ENCODE measurements around the gene ERMAP.
A peak's percentile ranks its signal among the peaks of the same experiment; 100 is the strongest.
"Not testable (repeated sequence)": the region's sequence is repeated elsewhere in the genome, so short reads cannot be mapped to it uniquely, and the experiment has no call there.

The ERMAP gene

DNA sequence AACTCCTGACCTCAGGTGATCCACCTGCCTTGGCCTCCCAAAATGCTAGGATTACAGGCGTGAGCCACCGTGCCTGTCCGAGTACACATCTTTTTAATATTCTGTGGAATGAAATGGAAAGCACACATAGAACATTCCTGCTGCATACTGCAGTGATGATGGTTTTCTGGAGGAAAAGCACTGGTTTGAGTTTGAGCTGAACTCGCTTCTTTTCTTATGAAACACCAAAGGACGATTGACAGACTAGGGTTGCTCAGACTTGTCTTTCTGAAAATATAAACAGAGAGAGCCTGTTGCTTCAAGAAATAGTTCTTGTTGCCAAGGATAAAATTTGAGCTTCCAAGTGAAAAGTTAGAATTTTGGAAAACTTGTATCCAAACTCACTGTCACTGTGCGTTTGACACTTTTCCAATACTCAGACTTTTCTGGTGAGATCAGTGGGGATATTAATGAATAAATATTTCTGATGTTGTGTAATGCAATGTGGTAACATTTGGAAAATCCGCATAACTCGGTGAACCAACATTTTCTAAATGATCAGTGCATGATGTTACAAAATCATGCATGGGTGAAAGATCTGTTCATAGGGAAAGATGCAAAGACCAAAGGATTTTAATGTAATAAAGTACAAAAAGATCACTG lies 15.0 kb upstream of the ERMAP start:
- DNase-seq (ENCODE audit: insufficient read length, low spot score) (no peak), FAIRE-seq (no peak)
- no peak for TF ChIP-seq PAX5 (IDR thresholded peaks at IDR 0.05; ENCODE audit: insufficient read depth, low read length, severe bottlenecking)
- no peak for TF ChIP-seq POLR2AphosphoS5 (IDR thresholded peaks at IDR 0.05; ENCODE audit: low read depth, low read length)

DNA sequence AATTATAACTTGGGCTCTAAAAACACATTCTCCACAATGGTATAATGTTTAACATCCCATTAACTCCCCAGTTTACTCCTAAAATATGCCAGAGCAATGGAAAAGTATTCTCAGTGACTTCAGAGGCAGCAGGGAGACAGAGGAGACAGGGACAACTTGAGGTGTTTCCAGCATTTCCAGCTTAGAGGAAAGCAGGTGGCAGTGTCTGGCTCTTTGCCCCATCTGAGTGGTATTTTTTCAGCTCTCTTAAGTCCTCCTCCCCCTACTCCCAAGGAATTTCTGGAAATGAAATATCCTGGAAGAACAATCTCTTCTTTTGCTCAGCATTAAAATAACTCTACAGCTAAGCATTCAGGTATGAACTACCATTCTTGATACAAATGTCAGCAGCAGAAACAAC lies 10.8 kb upstream of the ERMAP start:
- DNase-seq (ENCODE audit: insufficient read length, low spot score) (no peak), FAIRE-seq (no peak)
- TF ChIP-seq TAF1 (IDR thresholded peaks at IDR 0.05; ENCODE audit: low read depth, low read length) (no peak), POLR2AphosphoS5 (IDR thresholded peaks at IDR 0.05; ENCODE audit: low read depth, low read length) (no peak), POU2F2 (IDR thresholded peaks at IDR 0.05; ENCODE audit: low read depth, low read length) (no peak), SPI1 (IDR thresholded peaks at IDR 0.05; ENCODE audit: low read depth, low read length) (no peak), PAX5 (IDR thresholded peaks at IDR 0.05; ENCODE audit: insufficient read depth, low read length, severe bottlenecking) (no peak), POLR2A (IDR thresholded peaks at IDR 0.05; ENCODE audit: low read depth, low read length) (no peak)

GRCh38 chr1:42806593-42806992 lies 10.3 kb upstream of the ERMAP start:
- FAIRE-seq: no peak
- no peak for DNase-seq (ENCODE audit: insufficient read length, low spot score)
- TF ChIP-seq POLR2A (IDR thresholded peaks at IDR 0.05; ENCODE audit: low read depth, low read length): no peak
- no peak for TF ChIP-seq TAF1 (IDR thresholded peaks at IDR 0.05; ENCODE audit: low read depth, low read length)
- TF ChIP-seq SPI1 (IDR thresholded peaks at IDR 0.05; ENCODE audit: low read depth, low read length): no peak
- TF ChIP-seq POU2F2 (IDR thresholded peaks at IDR 0.05; ENCODE audit: low read depth, low read length): no peak
- no peak for TF ChIP-seq POLR2AphosphoS5 (IDR thresholded peaks at IDR 0.05; ENCODE audit: low read depth, low read length)
- TF ChIP-seq PAX5 (IDR thresholded peaks at IDR 0.05; ENCODE audit: insufficient read depth, low read length, severe bottlenecking): no peak

- DNase-seq (ENCODE audit: insufficient read length, low spot score) (no peak), FAIRE-seq (no peak)
- TF ChIP-seq TAF1 (IDR thresholded peaks at IDR 0.05; ENCODE audit: low read depth, low read length) (no peak), PAX5 (IDR thresholded peaks at IDR 0.05; ENCODE audit: insufficient read depth, low read length, severe bottlenecking) (no peak), POLR2A (IDR thresholded peaks at IDR 0.05; ENCODE audit: low read depth, low read length) (no peak), SPI1 (IDR thresholded peaks at IDR 0.05; ENCODE audit: low read depth, low read length) (no peak), POU2F2 (IDR thresholded peaks at IDR 0.05; ENCODE audit: low read depth, low read length) (no peak), POLR2AphosphoS5 (IDR thresholded peaks at IDR 0.05; ENCODE audit: low read depth, low read length) (no peak)
These were observed 9.8 kb upstream of the ERMAP start for GRCh38 chr1:42807056-42807668.

- FAIRE-seq; DNase-seq (ENCODE audit: insufficient read length, low spot score): not testable (repeated sequence)
These were observed 2.1 kb upstream of the ERMAP start for GRCh38 chr1:42814815-42815214.

GRCh38 chr1:42815941-42816584 lies 859 bp upstream of the ERMAP start:
- no peak for FAIRE-seq
- DNase-seq (ENCODE audit: insufficient read length, low spot score): no peak
- TF ChIP-seq SPI1 (IDR thresholded peaks at IDR 0.05; ENCODE audit: low read depth, low read length): no peak
- TF ChIP-seq TAF1 (IDR thresholded peaks at IDR 0.05; ENCODE audit: low read depth, low read length): 0 out of 2 replicates have a peak, but pooled peaks have one; percentile 28
- no peak for TF ChIP-seq POLR2A (IDR thresholded peaks at IDR 0.05; ENCODE audit: low read depth, low read length)

- TF ChIP-seq PAX5 (IDR thresholded peaks at IDR 0.05; ENCODE audit: insufficient read depth, low read length, severe bottlenecking) (no peak), POLR2A (IDR thresholded peaks at IDR 0.05; ENCODE audit: low read depth, low read length) (no peak), SPI1 (IDR thresholded peaks at IDR 0.05; ENCODE audit: low read depth, low read length) (no peak), TAF1 (IDR thresholded peaks at IDR 0.05; ENCODE audit: low read depth, low read length) (no peak)
- DNase-seq (ENCODE audit: insufficient read length, low spot score): no peak
- FAIRE-seq: no peak
These were observed 482 bp downstream of the ERMAP start for GRCh38 chr1:42817440-42817767.

GRCh38 chr1:42817976-42818375 lies 1.1 kb downstream of the ERMAP start:
- no peak for FAIRE-seq
- no peak for DNase-seq (ENCODE audit: insufficient read length, low spot score)

DNA sequence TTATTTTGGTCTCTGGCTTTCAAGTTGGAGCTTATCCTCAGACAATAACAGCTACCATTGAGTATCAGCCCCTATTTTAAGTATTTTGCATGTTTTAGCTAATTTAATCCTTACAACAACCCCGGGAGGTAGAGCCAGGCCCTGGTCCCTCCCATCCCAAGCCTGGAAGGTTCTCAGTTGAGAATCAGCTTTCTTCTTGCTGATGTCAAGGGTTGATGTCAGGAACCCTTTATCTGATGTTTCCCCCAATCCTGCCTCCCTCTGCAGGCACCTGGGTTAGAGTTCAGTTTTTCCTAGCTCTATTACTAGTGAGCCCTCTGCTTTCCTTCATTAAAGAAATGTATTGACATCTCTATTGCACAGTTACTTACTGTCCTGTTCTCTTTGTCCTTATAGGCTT lies 3.9 kb downstream of the ERMAP start:
- no peak for TF ChIP-seq POLR2A (IDR thresholded peaks at IDR 0.05; ENCODE audit: low read depth, low read length)
- no peak for TF ChIP-seq SPI1 (IDR thresholded peaks at IDR 0.05; ENCODE audit: low read depth, low read length)
- TF ChIP-seq POLR2AphosphoS5 (IDR thresholded peaks at IDR 0.05; ENCODE audit: low read depth, low read length): no peak
- no peak for TF ChIP-seq PAX5 (IDR thresholded peaks at IDR 0.05; ENCODE audit: insufficient read depth, low read length, severe bottlenecking)
- TF ChIP-seq POU2F2 (IDR thresholded peaks at IDR 0.05; ENCODE audit: low read depth, low read length): no peak
- no peak for TF ChIP-seq TAF1 (IDR thresholded peaks at IDR 0.05; ENCODE audit: low read depth, low read length)
- FAIRE-seq: no peak
- DNase-seq (ENCODE audit: insufficient read length, low spot score): no peak

More at GRCh38 chr1:42817976-42818375, 1.1 kb downstream of the ERMAP start:
- TF ChIP-seq SPI1 (IDR thresholded peaks at IDR 0.05; ENCODE audit: low read depth, low read length) (no peak), PAX5 (IDR thresholded peaks at IDR 0.05; ENCODE audit: insufficient read depth, low read length, severe bottlenecking) (no peak), POLR2AphosphoS5 (IDR thresholded peaks at IDR 0.05; ENCODE audit: low read depth, low read length) (no peak), TAF1 (IDR thresholded peaks at IDR 0.05; ENCODE audit: low read depth, low read length) (no peak), POLR2A (IDR thresholded peaks at IDR 0.05; ENCODE audit: low read depth, low read length) (no peak), POU2F2 (IDR thresholded peaks at IDR 0.05; ENCODE audit: low read depth, low read length) (no peak)

- FAIRE-seq (no peak), DNase-seq (ENCODE audit: insufficient read length, low spot score) (no peak)
- TF ChIP-seq PAX5 (IDR thresholded peaks at IDR 0.05; ENCODE audit: insufficient read depth, low read length, severe bottlenecking) (no peak), POU2F2 (IDR thresholded peaks at IDR 0.05; ENCODE audit: low read depth, low read length) (no peak), POLR2AphosphoS5 (IDR thresholded peaks at IDR 0.05; ENCODE audit: low read depth, low read length) (no peak), SPI1 (IDR thresholded peaks at IDR 0.05; ENCODE audit: low read depth, low read length) (no peak), POLR2A (IDR thresholded peaks at IDR 0.05; ENCODE audit: low read depth, low read length) (no peak), TAF1 (IDR thresholded peaks at IDR 0.05; ENCODE audit: low read depth, low read length) (no peak)
These were observed 4.8 kb downstream of the ERMAP start for GRCh38 chr1:42821690-42822089.
